A549 (cell line): ENCODE results near the gene DCAF4. TPM values are rescaled to one million over a fixed set of nuclear protein-coding genes. Genes with fewer than 3 reads are reported as not detected.
A peak's percentile ranks its signal among the peaks of the same experiment; 100 is the strongest.

Experiments
- ATAC-seq, 2 experiments: fragments of 200-7000 bp in 1 of 2; fragments of >200 bp in 1 of 2; cut with Nextera tagmentation in 1 of 2; cut with Tn5 transposase in 1 of 2; 3 replicates each; pipeline versions ENCODE4 v1.8.0 to v1.9.1; 2018 to 2020; ENCODE audit warnings: mild to moderate bottlenecking in 1 of 2, moderate library complexity in 1 of 2
- CTCF ChIA-PET: fragments of 300-600 bp; sonication (Branson Sonifier 250); formaldehyde crosslinking; extraction: SDS; loops from one replicate; lab custom pipeline; 2021; ENCODE audit warnings: antibody characterized with exemption, inconsistent platforms; lab: Yijun Ruan, JAX
- POLR2A ChIA-PET: fragments of 350-600 bp; formaldehyde crosslinking; extraction: SDS; loops from one replicate; lab custom pipeline; 2021; ENCODE audit warnings: antibody characterized with exemption, inconsistent platforms; lab: Yijun Ruan, JAX
- DNase-seq, 2 experiments: peaks; one replicate each; pipeline versions ENCODE4 v3.0.0 to v3.0.0-alpha.2; 2011 to 2016; ENCODE audit warnings: low read depth in 1 of 2, low spot score in 1 of 2
- FAIRE-seq: peaks from 2 replicates; lab custom pipeline; 2011; peaks lifted over from hg19 to GRCh38; lab: Jason Lieb, UNC
- H3K27ac ChIP-seq, 2 experiments: fragments of >200 bp; sonication (Bioruptor Twin); formaldehyde crosslinking; 3 replicates each; pipeline ENCODE4 v1.5.1; 2016 to 2017
- H3K4me1 ChIP-seq: fragments of >200 bp; sonication (Bioruptor Twin); formaldehyde crosslinking; 3 replicates; pipeline ENCODE4 v1.6.1; 2016
- H3K4me2 ChIP-seq: fragments of >200 bp; sonication (Bioruptor Twin); formaldehyde crosslinking; 3 replicates; pipeline ENCODE4 v1.6.1; 2016
- H3K4me3 ChIP-seq: fragments of >200 bp; sonication (Bioruptor Twin); formaldehyde crosslinking; 3 replicates; pipeline ENCODE4 v1.5.1; 2016
- H3K9me3 ChIP-seq: fragments of >200 bp; sonication (Bioruptor Twin); formaldehyde crosslinking; 3 replicates; pipeline ENCODE4 v1.6.1; 2016
- BCL3 ChIP-seq: fragments of >200 bp; sonication (Bioruptor Twin); formaldehyde crosslinking; IDR thresholded peaks from 3 replicates; pipeline ENCODE4 v1.6.1; 2016
- CBX2 ChIP-seq: fragments of 200-600 bp; sonication (generic); IDR thresholded peaks from 2 replicates; pipeline ENCODE4 v1.6.1; 2016; ENCODE audit warnings: low read depth, mild to moderate bottlenecking, borderline replicate concordance
- CEBPB ChIP-seq, 2 experiments: fragments of >200 bp in 1 of 2; sonication (Bioruptor Twin) in 1 of 2; formaldehyde crosslinking in 1 of 2; IDR thresholded peaks; 2 replicates each; pipeline ENCODE4 v1.6.1; 2012 to 2016
- CHD2 ChIP-seq: fragments of 150-350 bp; IDR thresholded peaks from 2 replicates; pipeline ENCODE4 v1.6.1; 2014; ENCODE audit warnings: low read length; ENCODE audit not compliant: partially characterized antibody
- EHMT2 ChIP-seq: fragments of 200-600 bp; sonication (generic); IDR thresholded peaks from 2 replicates; pipeline ENCODE4 v1.6.1; 2016; ENCODE audit warnings: antibody characterized with exemption, low read depth, mild to moderate bottlenecking, moderate library complexity
- EP300 ChIP-seq, 2 experiments: fragments of >200 bp; sonication (Bioruptor Twin); formaldehyde crosslinking; IDR thresholded peaks; 2 replicates in 1 of 2; 3 replicates in 1 of 2; pipeline ENCODE4 v1.6.1; 2016 to 2017
- FOSL2 ChIP-seq, 2 experiments: fragments of 450-650 bp in 1 of 2; fragments of >200 bp in 1 of 2; sonication (Bioruptor Twin) in 1 of 2; formaldehyde crosslinking; IDR thresholded peaks; 2 replicates each; pipeline versions ENCODE4 v1.5.0 to v1.6.1; 2016 to 2020; ENCODE audit warnings: mild to moderate bottlenecking in 1 of 2, moderate library complexity in 1 of 2
- FOXS1 ChIP-seq: fragments of 250-450 bp; sonication (Bioruptor Pico); IDR thresholded peaks from 2 replicates; pipeline ENCODE4 v1.5.0; 2020; ENCODE audit warnings: mild to moderate bottlenecking, moderate library complexity
- GATA3 ChIP-seq: IDR thresholded peaks from 2 replicates; pipeline ENCODE4 v1.6.1; 2012; ENCODE audit warnings: borderline replicate concordance
- HEYL ChIP-seq: fragments of 250-450 bp; sonication (Bioruptor Pico); IDR thresholded peaks from 2 replicates; pipeline ENCODE4 v1.8.0; 2021; ENCODE audit warnings: mild to moderate bottlenecking, moderate library complexity
- HOXA7 ChIP-seq: fragments of 250-450 bp; sonication (Bioruptor Pico); IDR thresholded peaks from 2 replicates; pipeline ENCODE4 v1.5.0; 2020; ENCODE audit warnings: mild to moderate bottlenecking, moderate library complexity
- HOXB5 ChIP-seq: fragments of 250-450 bp; sonication (Bioruptor Pico); IDR thresholded peaks from 2 replicates; pipeline ENCODE4 v1.5.0; 2020; ENCODE audit warnings: mild to moderate bottlenecking, moderate library complexity
- JUN ChIP-seq, 2 experiments: fragments of >200 bp; sonication (Bioruptor Twin); formaldehyde crosslinking; IDR thresholded peaks; 2 replicates in 1 of 2; 3 replicates in 1 of 2; pipeline ENCODE4 v1.6.1; 2016 to 2017
- JUNB ChIP-seq: fragments of >200 bp; sonication (Bioruptor Twin); formaldehyde crosslinking; IDR thresholded peaks from 2 replicates; pipeline ENCODE4 v1.6.1; 2016
- MAFK ChIP-seq: fragments of 450-650 bp; IDR thresholded peaks from 2 replicates; pipeline ENCODE4 v1.6.1; 2014; ENCODE audit not compliant: partially characterized antibody
- MYC ChIP-seq: IDR thresholded peaks from 2 replicates; pipeline ENCODE4 v1.6.1; 2012; ENCODE audit warnings: mild to moderate bottlenecking, inconsistent platforms, low read length, improper control_type of control experiment, borderline replicate concordance
- POLR2A ChIP-seq: IDR thresholded peaks from 2 replicates; pipeline ENCODE4 v1.6.1; 2012; ENCODE audit warnings: mild to moderate bottlenecking, low read length
- POLR2AphosphoS2 ChIP-seq: conservative IDR thresholded peaks from 2 replicates; pipeline ENCODE4 v1.6.1; 2012; ENCODE audit warnings: low read length, improper control_type of control experiment, inconsistent platforms
- SMC3 ChIP-seq: fragments of >200 bp; sonication (Bioruptor Twin); formaldehyde crosslinking; IDR thresholded peaks from 3 replicates; pipeline ENCODE4 v1.6.1; 2018; ENCODE audit warnings: inconsistent platforms
- SREBF2 ChIP-seq: fragments of 450-650 bp; IDR thresholded peaks from 2 replicates; pipeline ENCODE4 v1.6.1; 2014; ENCODE audit warnings: mild to moderate bottlenecking, moderate library complexity
- TFCP2L1 ChIP-seq: fragments of 250-450 bp; sonication (Bioruptor Pico); IDR thresholded peaks from 2 replicates; pipeline ENCODE4 v1.5.0; 2021; ENCODE audit warnings: mild to moderate bottlenecking
- ZC3H11A ChIP-seq: fragments of 450-650 bp; IDR thresholded peaks from 2 replicates; pipeline ENCODE4 v1.6.1; 2014; ENCODE audit warnings: antibody characterized with exemption, mild to moderate bottlenecking
- ZNF302 ChIP-seq: fragments of 250-450 bp; sonication (Bioruptor Pico); IDR thresholded peaks from 2 replicates; pipeline ENCODE4 v1.9.0; 2021; ENCODE audit warnings: inconsistent platforms, mild to moderate bottlenecking, moderate library complexity
- ZSCAN20 ChIP-seq: fragments of 250-450 bp; sonication (Bioruptor Pico); IDR thresholded peaks from 2 replicates; pipeline ENCODE4 v1.8.0; 2022; ENCODE audit warnings: mild to moderate bottlenecking, moderate library complexity
- WGBS: methylation state at CpG from one replicate; pipeline ENCODE4 v1.1.6; 2017; ENCODE audit errors: missing lambda C conversion rate; 5-methylcytosine and 5-hydroxymethylcytosine counted together
- polyA plus RNA-seq, 4 experiments: library from polyadenylated mRNA; depleted of rRNA in 3 of 4; stranded (reverse); fragments of >200 nt; fragmentation: RNase III in 1 of 4; extraction: RNeasy Plus Mini Kit Qiagen cat#74134 plus additional on column Dnase treatment in 1 of 4; gene quantifications; 2 replicates in 3 of 4; 3 replicates in 1 of 4; pipeline ENCODE4 v1.2.3, GENCODE V29; 2011 to 2017
- TF ChIP-seq, protein P1 (sequence below): fragments of 150-350 bp; IDR thresholded peaks from 2 replicates; pipeline ENCODE4 v1.6.1; 2014; ENCODE audit warnings: low read depth, mild to moderate bottlenecking, low read length
- TF ChIP-seq, protein P2 (sequence below): IDR thresholded peaks from 2 replicates; pipeline ENCODE4 v1.6.1; 2012
- TF ChIP-seq, protein P3 (sequence below): IDR thresholded peaks from 2 replicates; pipeline ENCODE4 v1.6.1; 2012; ENCODE audit warnings: low read depth, borderline replicate concordance

Gene DCAF4
- polyA plus RNA-seq, 2 of the 4 experiments (the other 2 are of a cell fraction) = 18.4 to 22.4 TPM

GRCh38 chr14:72882047-72882446 lies 44.2 kb upstream of the DCAF4 start:
- TF ChIP-seq, protein P1, sequence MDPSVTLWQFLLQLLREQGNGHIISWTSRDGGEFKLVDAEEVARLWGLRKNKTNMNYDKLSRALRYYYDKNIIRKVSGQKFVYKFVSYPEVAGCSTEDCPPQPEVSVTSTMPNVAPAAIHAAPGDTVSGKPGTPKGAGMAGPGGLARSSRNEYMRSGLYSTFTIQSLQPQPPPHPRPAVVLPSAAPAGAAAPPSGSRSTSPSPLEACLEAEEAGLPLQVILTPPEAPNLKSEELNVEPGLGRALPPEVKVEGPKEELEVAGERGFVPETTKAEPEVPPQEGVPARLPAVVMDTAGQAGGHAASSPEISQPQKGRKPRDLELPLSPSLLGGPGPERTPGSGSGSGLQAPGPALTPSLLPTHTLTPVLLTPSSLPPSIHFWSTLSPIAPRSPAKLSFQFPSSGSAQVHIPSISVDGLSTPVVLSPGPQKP = no peak
- TF ChIP-seq MAFK = peak; percentile 90
- CTCF ChIA-PET = interaction anchor here (1.5 kb wide), 1 partner anchor 23 kb away, joined by 4 read pairs; no protein-coding TSS in a partner anchor
- WGBS = 88% methylated on average over 1 of the region's 1 CpG
- Histone ChIP-seq H3K4me1 (no peaks in the 10 kb centered on the region), H3K4me2 (no peak overlapping the region), H3K27ac (no peak overlapping the region), H3K4me3 (no peak overlapping the region), H3K9me3 (no peaks in the 10 kb centered on the region)
- no peak for FAIRE-seq
- no peak for ATAC-seq
- no peak for DNase-seq
- POLR2A ChIA-PET = no interaction called here

GRCh38 chr14:72882463-72882862 lies 43.8 kb upstream of the DCAF4 start:
- FAIRE-seq (no peak), ATAC-seq (no peak)

GRCh38 chr14:72883109-72883508 lies 43.2 kb upstream of the DCAF4 start:
- CTCF ChIA-PET = interaction anchor here (1.2 kb wide), 1 partner anchor 369 kb away, joined by 3 read pairs; no protein-coding TSS in a partner anchor
- no peaks in the 10 kb centered on the region for H3K4me1 ChIP-seq
- no peak overlapping the region for H3K4me2 ChIP-seq
- no peak for ATAC-seq
- TF ChIP-seq EHMT2 (no peak), BCL3 (no peak), MYC (no peak), GATA3 (no peak), JUNB (no peak), SMC3 (no peak), SREBF2 (no peak), CEBPB (IDR thresholded peaks at IDR 0.05) (no peak), HOXB5 (CRISPR knock-in tag) (no peak), TFCP2L1 (no peak), JUN (IDR thresholded peaks at IDR 0.05) (no peak), HEYL (no peak)
- TF ChIP-seq, protein P1 = no peak
- no peak for FAIRE-seq
- DNase-seq = no peak
- no peak overlapping the region for H3K4me3 ChIP-seq
- H3K27ac ChIP-seq = no peak overlapping the region
- 66% methylated on average over 2 of the region's 2 CpGs for WGBS
- no peaks in the 10 kb centered on the region for H3K9me3 ChIP-seq
- POLR2A ChIA-PET = no interaction called here

More at GRCh38 chr14:72882463-72882862, 43.8 kb upstream of the DCAF4 start:
- Histone ChIP-seq H3K4me3 (no peak overlapping the region), H3K4me2 (no peak overlapping the region), H3K9me3 (no peaks in the 10 kb centered on the region), H3K27ac (no peak overlapping the region), H3K4me1 (no peaks in the 10 kb centered on the region)
- 55% methylated on average over 4 of the region's 7 CpGs for WGBS
- ChIA-PET POLR2A (no interaction called here), CTCF (interaction anchor here (1.2 kb wide), 1 partner anchor 369 kb away, joined by 3 read pairs; no protein-coding TSS in a partner anchor)
- DNase-seq = no peak
- TF ChIP-seq POLR2AphosphoS2 (no peak), EP300 (IDR thresholded peaks at IDR 0.05) (no peak), HOXA7 (no peak), FOSL2 (IDR thresholded peaks at IDR 0.05) (no peak), FOSL2 (CRISPR knock-in tag; IDR thresholded peaks at IDR 0.05) (no peak), CBX2 (no peak), POLR2A (no peak), ZSCAN20 (CRISPR knock-in tag) (no peak), ZNF302 (CRISPR knock-in tag) (no peak), TFCP2L1 (no peak), JUNB (no peak), FOXS1 (CRISPR knock-in tag) (no peak), ZC3H11A (no peak), CEBPB (IDR thresholded peaks at IDR 0.05) (no peak), CHD2 (no peak), MYC (no peak)
- TF ChIP-seq, protein P2, sequence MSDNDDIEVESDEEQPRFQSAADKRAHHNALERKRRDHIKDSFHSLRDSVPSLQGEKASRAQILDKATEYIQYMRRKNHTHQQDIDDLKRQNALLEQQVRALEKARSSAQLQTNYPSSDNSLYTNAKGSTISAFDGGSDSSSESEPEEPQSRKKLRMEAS = no peak
- TF ChIP-seq, protein P3, sequence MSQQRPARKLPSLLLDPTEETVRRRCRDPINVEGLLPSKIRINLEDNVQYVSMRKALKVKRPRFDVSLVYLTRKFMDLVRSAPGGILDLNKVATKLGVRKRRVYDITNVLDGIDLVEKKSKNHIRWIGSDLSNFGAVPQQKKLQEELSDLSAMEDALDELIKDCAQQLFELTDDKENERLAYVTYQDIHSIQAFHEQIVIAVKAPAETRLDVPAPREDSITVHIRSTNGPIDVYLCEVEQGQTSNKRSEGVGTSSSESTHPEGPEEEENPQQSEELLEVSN = no peak
